Measurements from ENCODE around the gene STOX2. TPM values are rescaled to one million over a fixed set of nuclear protein-coding genes. Genes with fewer than 3 reads are reported as not detected.

The STOX2 gene
- total and polyA plus RNA-seq, 10 donors = 0.53 to 42.8 (median 28.6) TPM

DNA sequence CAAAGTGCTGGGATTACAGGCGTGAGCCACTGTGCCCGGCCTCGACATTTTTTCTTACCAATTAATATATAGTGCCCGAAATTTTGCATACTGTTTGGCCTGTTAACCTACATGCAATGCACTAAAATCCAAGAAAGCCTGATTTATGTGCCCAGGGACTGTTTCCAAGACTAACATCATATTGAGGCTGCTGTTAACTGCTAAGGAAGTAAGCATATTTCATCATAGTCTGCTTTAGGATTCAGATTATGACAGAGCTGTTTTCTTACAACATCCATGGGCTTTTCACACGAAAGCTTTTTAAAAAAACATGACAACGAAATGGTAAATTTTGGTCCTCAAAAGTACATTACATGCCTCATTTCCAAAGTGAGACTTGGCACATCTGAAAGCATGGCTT lies 84.4 kb downstream of the STOX2 start:
- Histone ChIP-seq H3K36me3 (no peaks in the 10 kb centered on the region), H3K4me1 (peaks cover 0 to 26% (median 9%) of the 10 kb centered on the region in 6 donors), H3K4me3 (no peak overlapping the region), H3K27me3 (replicated peaks in 1 of 7) (no peaks in the 10 kb centered on the region), H3K9me3 (no peaks in the 10 kb centered on the region), H3K27ac (peak overlapping the region in 1 of 8 donors; percentile 17)
- 42 to 68% (median 51%) methylated on average over 6 of the region's 6 CpGs for WGBS, 5 donors
- DNase-seq = no peak
- TF ChIP-seq POLR2A (IDR thresholded peaks at IDR 0.05) (no peak), POLR2AphosphoS5 (IDR thresholded peaks at IDR 0.05) (no peak)
- TF ChIP-seq, protein P1, sequence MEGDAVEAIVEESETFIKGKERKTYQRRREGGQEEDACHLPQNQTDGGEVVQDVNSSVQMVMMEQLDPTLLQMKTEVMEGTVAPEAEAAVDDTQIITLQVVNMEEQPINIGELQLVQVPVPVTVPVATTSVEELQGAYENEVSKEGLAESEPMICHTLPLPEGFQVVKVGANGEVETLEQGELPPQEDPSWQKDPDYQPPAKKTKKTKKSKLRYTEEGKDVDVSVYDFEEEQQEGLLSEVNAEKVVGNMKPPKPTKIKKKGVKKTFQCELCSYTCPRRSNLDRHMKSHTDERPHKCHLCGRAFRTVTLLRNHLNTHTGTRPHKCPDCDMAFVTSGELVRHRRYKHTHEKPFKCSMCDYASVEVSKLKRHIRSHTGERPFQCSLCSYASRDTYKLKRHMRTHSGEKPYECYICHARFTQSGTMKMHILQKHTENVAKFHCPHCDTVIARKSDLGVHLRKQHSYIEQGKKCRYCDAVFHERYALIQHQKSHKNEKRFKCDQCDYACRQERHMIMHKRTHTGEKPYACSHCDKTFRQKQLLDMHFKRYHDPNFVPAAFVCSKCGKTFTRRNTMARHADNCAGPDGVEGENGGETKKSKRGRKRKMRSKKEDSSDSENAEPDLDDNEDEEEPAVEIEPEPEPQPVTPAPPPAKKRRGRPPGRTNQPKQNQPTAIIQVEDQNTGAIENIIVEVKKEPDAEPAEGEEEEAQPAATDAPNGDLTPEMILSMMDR (IDR thresholded peaks at IDR 0.05 in 8 of 11, conservative IDR thresholded peaks at IDR 0.05 in 3 of 11) = no peak
- intact Hi-C loops (cut with DNase I; ENCODE audit: low total_unique reads) = no loop called here

DNA sequence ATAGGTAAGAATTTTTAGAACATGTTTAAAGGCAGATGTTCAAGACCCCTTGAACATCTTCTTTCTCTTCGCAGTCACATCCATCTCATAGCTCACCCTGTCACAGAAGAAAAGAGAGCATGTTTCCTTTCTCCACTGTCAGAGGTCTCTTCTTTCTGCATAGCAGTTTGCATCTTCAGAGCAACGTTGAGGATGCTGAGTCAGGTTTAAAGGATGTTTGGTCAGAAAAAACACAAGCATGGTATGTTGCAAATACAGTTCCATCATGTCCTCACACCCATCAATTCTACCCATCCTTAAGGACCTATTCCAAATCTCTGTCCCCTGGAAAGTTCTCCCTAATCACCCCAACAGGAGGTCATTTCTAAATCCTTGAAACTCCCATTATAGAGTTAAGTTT lies 84.8 kb downstream of the STOX2 start:
- intact Hi-C loops (cut with DNase I; ENCODE audit: low total_unique reads) = no loop called here

DNA sequence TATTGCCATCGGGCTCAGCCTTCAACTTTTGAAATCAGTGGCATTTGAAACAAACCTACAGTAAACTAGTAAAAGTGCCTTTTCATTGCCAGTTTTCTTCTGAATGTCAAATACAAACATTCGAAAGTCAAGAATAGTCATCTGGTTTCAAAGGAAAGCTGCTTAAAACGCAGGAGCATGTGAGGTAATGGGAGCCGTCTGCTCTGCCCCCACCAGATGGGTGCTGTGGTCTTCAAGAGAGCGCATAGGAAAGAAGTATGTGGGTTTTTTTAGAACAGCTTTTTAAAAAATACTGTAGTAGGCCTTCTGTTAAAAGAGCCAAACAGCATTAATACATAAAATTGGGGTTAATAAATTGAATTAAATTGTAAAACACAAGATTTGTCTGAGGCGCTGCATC lies 88.6 kb downstream of the STOX2 start:
- Histone ChIP-seq H3K27me3 (replicated peaks in 1 of 7) (no peaks in the 10 kb centered on the region), H3K4me1 (peaks cover 0 to 19% (median 1%) of the 10 kb centered on the region in 6 donors), H3K27ac (no peak overlapping the region), H3K36me3 (no peaks in the 10 kb centered on the region), H3K4me3 (no peak overlapping the region), H3K9me3 (no peaks in the 10 kb centered on the region)
- WGBS, 5 donors = 85 to 89% (median 87%) methylated on average over 6 of the region's 6 CpGs
- intact Hi-C loops (cut with DNase I; ENCODE audit: low total_unique reads) = no loop called here
- no peak for DNase-seq
- TF ChIP-seq POLR2A (IDR thresholded peaks at IDR 0.05) = no peak
- TF ChIP-seq POLR2AphosphoS5 (IDR thresholded peaks at IDR 0.05) = no peak
- TF ChIP-seq, protein P1 (IDR thresholded peaks at IDR 0.05 in 8 of 11, conservative IDR thresholded peaks at IDR 0.05 in 3 of 11) = no peak

More for the DNA sequence above, 84.8 kb downstream of the STOX2 start:
- H3K36me3 ChIP-seq = no peaks in the 10 kb centered on the region
- H3K27me3 ChIP-seq (replicated peaks in 1 of 7) = no peaks in the 10 kb centered on the region
- DNase-seq = no peak
- peak overlapping the region in 1 of 8 donors; percentile 17 for H3K27ac ChIP-seq
- TF ChIP-seq POLR2AphosphoS5 (IDR thresholded peaks at IDR 0.05) (no peak), POLR2A (IDR thresholded peaks at IDR 0.05) (no peak)
- TF ChIP-seq, protein P1 (IDR thresholded peaks at IDR 0.05 in 8 of 11, conservative IDR thresholded peaks at IDR 0.05 in 3 of 11) = no peak
- H3K4me3 ChIP-seq = no peak overlapping the region
- H3K4me1 ChIP-seq = peaks cover 0 to 26% (median 9%) of the 10 kb centered on the region in 6 donors
- WGBS, 5 donors = 46 to 63% (median 55%) methylated on average over 2 of the region's 2 CpGs
- no peaks in the 10 kb centered on the region for H3K9me3 ChIP-seq

DNA sequence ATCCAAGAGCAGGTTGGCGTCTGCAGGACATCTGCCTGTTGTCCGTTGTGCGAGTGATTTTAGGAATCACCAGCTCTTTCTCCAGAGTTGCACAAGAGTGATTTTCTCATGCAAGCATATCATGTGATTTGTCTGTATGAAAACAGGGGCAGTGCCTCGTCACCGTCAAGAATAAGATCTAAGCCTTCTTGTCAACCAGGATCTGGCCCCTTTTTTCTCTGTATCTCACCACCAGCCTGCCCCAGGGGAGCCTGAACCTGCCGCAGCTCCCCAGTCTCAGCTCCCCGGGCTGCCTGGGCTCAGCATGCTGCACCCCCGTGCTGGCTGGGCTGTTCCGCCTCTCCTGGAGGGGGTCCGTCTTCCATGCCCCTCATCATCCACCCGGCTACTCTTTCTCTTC lies 90.5 kb downstream of the STOX2 start:
- no peak for DNase-seq
- TF ChIP-seq POLR2AphosphoS5 (IDR thresholded peaks at IDR 0.05) (no peak), POLR2A (IDR thresholded peaks at IDR 0.05) (no peak)
- TF ChIP-seq, protein P1 (IDR thresholded peaks at IDR 0.05 in 8 of 11, conservative IDR thresholded peaks at IDR 0.05 in 3 of 11) = no peak
- 61 to 81% (median 68%) methylated on average over 11 of the region's 11 CpGs for WGBS, 5 donors

More for the DNA sequence above, 90.5 kb downstream of the STOX2 start:
- H3K4me3 ChIP-seq = no peak overlapping the region
- peaks cover 0 to 5% (median 0%) of the 10 kb centered on the region in 6 donors for H3K4me1 ChIP-seq
- no peak overlapping the region for H3K27ac ChIP-seq
- H3K27me3 ChIP-seq (replicated peaks in 1 of 7) = no peaks in the 10 kb centered on the region
- intact Hi-C loops (cut with DNase I; ENCODE audit: low total_unique reads) = no loop called here
- H3K36me3 ChIP-seq = no peaks in the 10 kb centered on the region
- no peaks in the 10 kb centered on the region for H3K9me3 ChIP-seq
